ENCODE results near the gene SLC30A7. TPM values are rescaled to one million over a fixed set of nuclear protein-coding genes. Genes with fewer than 3 reads are reported as not detected.
A peak's percentile ranks its signal among the peaks of the same experiment; 100 is the strongest.

The SLC30A7 gene
- total and polyA plus RNA-seq, 2 of the 13 experiments (the other 11 are each of a cell fraction or from before 2014, with no cell fraction given): 8.3 to 40.8 TPM

- TF ChIP-seq, protein P1, sequence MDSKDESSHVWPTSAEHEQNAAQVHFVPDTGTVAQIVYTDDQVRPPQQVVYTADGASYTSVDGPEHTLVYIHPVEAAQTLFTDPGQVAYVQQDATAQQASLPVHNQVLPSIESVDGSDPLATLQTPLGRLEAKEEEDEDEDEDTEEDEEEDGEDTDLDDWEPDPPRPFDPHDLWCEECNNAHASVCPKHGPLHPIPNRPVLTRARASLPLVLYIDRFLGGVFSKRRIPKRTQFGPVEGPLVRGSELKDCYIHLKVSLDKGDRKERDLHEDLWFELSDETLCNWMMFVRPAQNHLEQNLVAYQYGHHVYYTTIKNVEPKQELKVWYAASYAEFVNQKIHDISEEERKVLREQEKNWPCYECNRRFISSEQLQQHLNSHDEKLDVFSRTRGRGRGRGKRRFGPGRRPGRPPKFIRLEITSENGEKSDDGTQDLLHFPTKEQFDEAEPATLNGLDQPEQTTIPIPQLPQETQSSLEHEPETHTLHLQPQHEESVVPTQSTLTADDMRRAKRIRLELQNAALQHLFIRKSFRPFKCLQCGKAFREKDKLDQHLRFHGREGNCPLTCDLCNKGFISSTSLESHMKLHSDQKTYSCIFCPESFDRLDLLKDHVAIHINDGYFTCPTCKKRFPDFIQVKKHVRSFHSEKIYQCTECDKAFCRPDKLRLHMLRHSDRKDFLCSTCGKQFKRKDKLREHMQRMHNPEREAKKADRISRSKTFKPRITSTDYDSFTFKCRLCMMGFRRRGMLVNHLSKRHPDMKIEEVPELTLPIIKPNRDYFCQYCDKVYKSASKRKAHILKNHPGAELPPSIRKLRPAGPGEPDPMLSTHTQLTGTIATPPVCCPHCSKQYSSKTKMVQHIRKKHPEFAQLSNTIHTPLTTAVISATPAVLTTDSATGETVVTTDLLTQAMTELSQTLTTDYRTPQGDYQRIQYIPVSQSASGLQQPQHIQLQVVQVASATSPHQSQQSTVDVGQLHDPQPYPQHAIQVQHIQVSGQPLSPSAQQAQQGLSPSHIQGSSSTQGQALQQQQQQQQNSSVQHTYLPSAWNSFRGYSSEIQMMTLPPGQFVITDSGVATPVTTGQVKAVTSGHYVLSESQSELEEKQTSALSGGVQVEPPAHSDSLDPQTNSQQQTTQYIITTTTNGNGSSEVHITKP (CRISPR knock-in tag; IDR thresholded peaks at IDR 0.05; ENCODE audit: low read depth): no peak
- TF ChIP-seq JUND (CRISPR knock-in tag; IDR thresholded peaks at IDR 0.05) (no peak), CENPX (CRISPR knock-in tag; IDR thresholded peaks at IDR 0.05) (no peak), SOX5 (CRISPR knock-in tag; IDR thresholded peaks at IDR 0.05; ENCODE audit: borderline replicate concordance) (no peak), KMT2B (CRISPR knock-in tag; IDR thresholded peaks at IDR 0.05) (peak; percentile 76; the same call in 1 of the 2 replicates), ZBTB7A (CRISPR knock-in tag; IDR thresholded peaks at IDR 0.05) (no peak), ZNF605 (CRISPR knock-in tag; IDR thresholded peaks at IDR 0.05) (0 out of 2 replicates have a peak, but pooled peaks have one; percentile 51), SP2 (CRISPR knock-in tag; IDR thresholded peaks at IDR 0.05) (no peak), ZNF619 (CRISPR knock-in tag; IDR thresholded peaks at IDR 0.05) (no peak), NFKBIZ (CRISPR knock-in tag; IDR thresholded peaks at IDR 0.05) (no peak), ZFP91 (CRISPR knock-in tag; IDR thresholded peaks at IDR 0.05; ENCODE audit: borderline replicate concordance) (peak; percentile 76; the same call in 1 of the 2 replicates), ZNF180 (CRISPR knock-in tag; IDR thresholded peaks at IDR 0.05; ENCODE audit: borderline replicate concordance, low read depth) (no peak), ZFY (CRISPR knock-in tag; IDR thresholded peaks at IDR 0.05) (peak; percentile 67), ZNF484 (CRISPR knock-in tag; IDR thresholded peaks at IDR 0.05; ENCODE audit: borderline replicate concordance, low read depth) (no peak), CBX5 (CRISPR knock-in tag; IDR thresholded peaks at IDR 0.05; ENCODE audit: borderline replicate concordance) (peak; percentile 51; the same call in 1 of the 2 replicates), SRSF1 (optimal IDR thresholded peaks at IDR 0.05; ENCODE audit: low read depth, low read length) (no peak), ZNF335 (CRISPR knock-in tag; IDR thresholded peaks at IDR 0.05) (0 out of 2 replicates have a peak, but pooled peaks have one; percentile 12), SMARCE1 (IDR thresholded peaks at IDR 0.05; ENCODE audit: borderline replicate concordance) (no peak), ZKSCAN8 (CRISPR knock-in tag; IDR thresholded peaks at IDR 0.05; ENCODE audit: borderline replicate concordance) (no peak), POLR2A (IDR thresholded peaks at IDR 0.05; ENCODE audit: insufficient read depth in 1 of 2, low read depth in 2 of 2, low read length in 2 of 2) (peak; percentile 48 to 62; a peak in 3 of 4 replicates), REPIN1 (CRISPR knock-in tag; IDR thresholded peaks at IDR 0.05; ENCODE audit: borderline replicate concordance, low read depth) (no peak), THAP11 (CRISPR knock-in tag; IDR thresholded peaks at IDR 0.05) (peak; percentile 93)
- TF ChIP-seq, protein P2, sequence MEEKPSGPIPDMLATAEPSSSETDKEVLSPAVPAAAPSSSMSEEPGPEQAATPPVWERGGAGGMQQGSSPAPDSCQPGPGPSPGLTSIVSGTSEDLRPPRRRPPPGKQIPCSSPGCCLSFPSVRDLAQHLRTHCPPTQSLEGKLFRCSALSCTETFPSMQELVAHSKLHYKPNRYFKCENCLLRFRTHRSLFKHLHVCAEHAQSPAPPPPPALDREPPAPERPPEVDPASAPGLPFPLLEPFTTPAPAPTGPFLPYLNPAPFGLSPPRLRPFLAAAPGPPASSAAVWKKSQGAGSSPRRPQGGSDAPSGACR (CRISPR knock-in tag; IDR thresholded peaks at IDR 0.05): no peak
- TF ChIP-seq, protein P3, sequence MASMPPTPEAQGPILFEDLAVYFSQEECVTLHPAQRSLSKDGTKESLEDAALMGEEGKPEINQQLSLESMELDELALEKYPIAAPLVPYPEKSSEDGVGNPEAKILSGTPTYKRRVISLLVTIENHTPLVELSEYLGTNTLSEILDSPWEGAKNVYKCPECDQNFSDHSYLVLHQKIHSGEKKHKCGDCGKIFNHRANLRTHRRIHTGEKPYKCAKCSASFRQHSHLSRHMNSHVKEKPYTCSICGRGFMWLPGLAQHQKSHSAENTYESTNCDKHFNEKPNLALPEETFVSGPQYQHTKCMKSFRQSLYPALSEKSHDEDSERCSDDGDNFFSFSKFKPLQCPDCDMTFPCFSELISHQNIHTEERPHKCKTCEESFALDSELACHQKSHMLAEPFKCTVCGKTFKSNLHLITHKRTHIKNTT (CRISPR knock-in tag; IDR thresholded peaks at IDR 0.05): no peak
Measured at GRCh38 chr1:100894603-100895539, 1.0 kb upstream of the SLC30A7 start, which contains the start of gene EXTL2 (continued).
